ENCODE measurements around the gene MRPS7.
A peak's percentile ranks its signal among the peaks of the same experiment; 100 is the strongest.
"Not testable (repeated sequence)": the region's sequence is repeated elsewhere in the genome, so short reads cannot be mapped to it uniquely, and the experiment has no call there.

Gene MRPS7

GRCh38 chr17:75271955-75272847 is 10.5 kb downstream of the MRPS7 start:
- DNase-seq, result no peak

- DNase-seq, result no peak
These were observed 11.1 kb downstream of the MRPS7 start for GRCh38 chr17:75272848-75273184.

- no peak for DNase-seq
These were observed 12.5 kb downstream of the MRPS7 start for GRCh38 chr17:75273977-75274708.

- no peak for DNase-seq
These were observed 16.0 kb downstream of the MRPS7 start for GRCh38 chr17:75277664-75278071.

GRCh38 chr17:75280189-75280588 is 18.5 kb downstream of the MRPS7 start:
- DNase-seq, result not testable (repeated sequence)

- no peak for DNase-seq
These were observed 23.4 kb downstream of the MRPS7 start for GRCh38 chr17:75285123-75285522.

GRCh38 chr17:75287221-75287620 is 25.5 kb downstream of the MRPS7 start:
- no peak for DNase-seq

- DNase-seq, result no peak
These were observed 26.7 kb downstream of the MRPS7 start for GRCh38 chr17:75288359-75288758.

- DNase-seq, result peak; percentile 31
These were observed 27.1 kb downstream of the MRPS7 start for GRCh38 chr17:75288770-75289114.

- DNase-seq, result peak; percentile 89
These were observed 27.6 kb downstream of the MRPS7 start, which contains the start of gene SLC25A19 for GRCh38 chr17:75289115-75289831. Gene SLC25A19 (minus strand): TSS chr17:75289433. CDS start chr17:75286764, 2,669 bp downstream.

- no peak for DNase-seq
These were observed 28.2 kb downstream of the MRPS7 start for GRCh38 chr17:75289832-75290337.

- not testable (repeated sequence) for DNase-seq
These were observed 31.2 kb downstream of the MRPS7 start for GRCh38 chr17:75292810-75293448.

- no peak for DNase-seq
These were observed 33.8 kb downstream of the MRPS7 start for GRCh38 chr17:75295201-75296158.

GRCh38 chr17:75300280-75300679 is 38.6 kb downstream of the MRPS7 start:
- DNase-seq, result no peak

GRCh38 chr17:75301049-75301448 is 39.4 kb downstream of the MRPS7 start:
- no peak for DNase-seq

GRCh38 chr17:75301502-75302206 is 40.0 kb downstream of the MRPS7 start:
- DNase-seq, result no peak

- DNase-seq, result no peak
These were observed 46.5 kb downstream of the MRPS7 start for GRCh38 chr17:75307957-75308731.

- no peak for DNase-seq
These were observed 47.3 kb downstream of the MRPS7 start for GRCh38 chr17:75308732-75309629.

Data from NCI-H187 treated with DMSO at 0.1 percent for 48 hours (cell line).